ENCODE measurements around the gene SMG9. TPM values are rescaled to one million over a fixed set of nuclear protein-coding genes. Genes with fewer than 3 reads are reported as not detected.

SMG9 gene
- total and polyA plus RNA-seq, 5 experiments from 2014 or later = 3.4 to 51.9 (median 8.3) TPM

- H3K27me3 Mint-ChIP-seq = peaks cover 0 to 14% (median 11%) of the 10 kb centered on the region in 5 donors
- no peaks in the 10 kb centered on the region for H3K36me3 Mint-ChIP-seq
- POLR2A ChIA-PET = interaction anchor here (0.6 to 1.7 kb wide), 8 partner anchors 10 to 252 kb away, joined by 3 to 20 read pairs (median 3); partner anchors contain the start of genes SMG9 and ZNF575
- peak; percentile 28 to 37 for ATAC-seq
- DNase-seq = peak in 9 of 10 donors; percentile 24 to 73 (median 59)
- H3K4me3 Mint-ChIP-seq = peak overlapping the region; percentile 38 to 85 (median 73)
- H3K9me3 Mint-ChIP-seq = no peaks in the 10 kb centered on the region
- peaks cover 27 to 42% (median 41%) of the 10 kb centered on the region in 4 donors for H3K4me1 Mint-ChIP-seq
- peak overlapping the region; percentile 89 to 99 (median 96) for H3K27ac Mint-ChIP-seq
Measured at GRCh38 chr19:43784981-43785808, 30.4 kb upstream of the SMG9 start.

DNA sequence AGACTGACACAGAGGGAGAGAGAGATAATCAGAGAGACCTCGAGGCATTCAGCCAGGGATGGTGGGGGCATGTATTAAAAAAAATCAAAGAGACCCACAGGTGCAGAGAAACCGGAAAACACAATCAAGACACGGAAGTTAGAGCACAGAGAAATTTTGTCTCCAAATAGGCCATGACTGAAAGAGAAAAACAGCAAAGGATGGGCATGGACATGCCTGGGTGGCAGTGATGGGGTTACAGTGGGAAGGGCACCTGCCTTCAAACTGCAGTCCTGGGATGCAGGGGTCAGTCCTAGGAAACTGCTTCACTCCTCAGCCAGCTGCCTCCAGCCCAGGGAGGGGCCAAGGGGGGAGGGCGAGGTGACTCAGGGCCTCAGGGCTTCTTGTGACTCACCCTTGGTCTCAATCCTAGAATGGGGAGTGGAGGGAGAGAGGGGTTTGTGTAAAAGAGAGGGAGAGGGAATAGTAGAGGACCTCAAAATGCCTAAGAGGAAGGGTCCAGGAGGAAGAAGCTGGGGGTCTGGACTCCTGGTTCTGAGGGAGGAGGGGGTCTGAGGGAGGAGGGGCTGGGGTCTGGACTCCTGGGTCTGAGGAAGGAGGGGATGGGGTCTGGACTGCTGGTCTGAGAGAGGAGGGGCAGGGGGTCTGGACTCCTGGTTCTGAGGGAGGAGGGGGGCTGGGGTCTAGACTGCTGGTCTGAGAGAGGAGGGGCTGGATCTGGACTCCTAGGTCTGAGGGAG lies 29.6 kb upstream of the SMG9 start:
- ATAC-seq (peak; percentile 25 to 40), DNase-seq (peak in 4 of 10 donors; percentile 43 to 61 (median 50))
- Mint-ChIP-seq H3K27ac (peak overlapping the region; percentile 91 to 99 (median 96)), H3K36me3 (no peaks in the 10 kb centered on the region), H3K4me3 (peak overlapping the region; percentile 57 to 93 (median 84)), H3K9me3 (no peaks in the 10 kb centered on the region), H3K4me1 (peaks cover 31 to 49% (median 47%) of the 10 kb centered on the region in 4 donors), H3K27me3 (peaks cover 0 to 14% (median 7%) of the 10 kb centered on the region in 5 donors)
- POLR2A ChIA-PET = interaction anchor here (0.8 to 1.7 kb wide), 8 partner anchors 9 to 43 kb away, joined by 3 to 20 read pairs (median 4); partner anchors contain the start of gene SMG9

GRCh38 chr19:43783636-43784035 lies 28.9 kb upstream of the SMG9 start:
- POLR2A ChIA-PET = interaction anchor here (1.2 to 2.8 kb wide), 2 partner anchors 19 to 38 kb away, joined by 4 to 8 read pairs; no protein-coding TSS in a partner anchor
- ATAC-seq = no peak

DNA sequence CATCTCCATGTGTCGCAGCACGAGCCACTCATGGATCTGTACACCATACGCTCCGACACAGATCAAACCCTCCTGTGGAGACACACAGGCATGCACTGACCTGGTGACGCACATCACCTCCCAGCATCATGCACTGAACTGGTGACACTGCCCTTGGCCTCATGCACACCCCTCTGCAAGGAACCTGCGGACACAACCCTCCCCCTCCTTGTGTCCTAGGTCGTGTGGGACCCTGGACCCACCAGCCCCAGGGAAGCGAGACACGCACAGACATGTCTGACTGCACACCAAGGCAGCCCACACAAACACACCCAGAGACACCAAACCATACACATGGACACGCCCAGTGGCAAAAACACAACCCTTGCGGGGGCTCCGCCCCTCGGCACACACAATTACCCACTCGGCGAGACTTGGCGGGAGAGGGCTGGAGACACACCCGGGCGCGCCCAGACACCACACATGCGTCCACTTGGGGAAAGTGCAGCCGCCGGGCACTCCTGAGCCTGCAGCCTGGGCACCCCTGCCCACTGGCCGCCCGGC lies 28.0 kb upstream of the SMG9 start:
- peak in 5 of 10 donors; percentile 26 to 70 (median 33) for DNase-seq
- H3K36me3 Mint-ChIP-seq = no peaks in the 10 kb centered on the region
- ATAC-seq = peak; percentile 37 to 53
- H3K9me3 Mint-ChIP-seq = no peaks in the 10 kb centered on the region
- POLR2A ChIA-PET = interaction anchor here (1.2 to 3.3 kb wide), 3 partner anchors 18 to 37 kb away, joined by 4 to 30 read pairs (median 8); partner anchors contain the start of gene SMG9
- H3K4me3 Mint-ChIP-seq = peak overlapping the region; percentile 77 to 96 (median 87)
- H3K27ac Mint-ChIP-seq = peak overlapping the region; percentile 85 to 99 (median 97)
- H3K4me1 Mint-ChIP-seq = peaks cover 42 to 64% (median 62%) of the 10 kb centered on the region in 4 donors
- peaks cover 0 to 14% (median 3%) of the 10 kb centered on the region in 5 donors for H3K27me3 Mint-ChIP-seq

More at GRCh38 chr19:43783636-43784035, 28.9 kb upstream of the SMG9 start:
- Mint-ChIP-seq H3K4me1 (peaks cover 35 to 55% (median 54%) of the 10 kb centered on the region in 4 donors), H3K27me3 (peaks cover 0 to 14% (median 3%) of the 10 kb centered on the region in 5 donors), H3K9me3 (no peaks in the 10 kb centered on the region), H3K27ac (peak overlapping the region; percentile 91 to 99 (median 96)), H3K36me3 (no peaks in the 10 kb centered on the region), H3K4me3 (peak overlapping the region; percentile 15 to 93 (median 84))
- no peak for DNase-seq

GRCh38 chr19:43782311-43782660 lies 27.5 kb upstream of the SMG9 start:
- DNase-seq = no peak
- peak overlapping the region; percentile 77 to 96 (median 87) for H3K4me3 Mint-ChIP-seq
- H3K9me3 Mint-ChIP-seq = no peaks in the 10 kb centered on the region
- POLR2A ChIA-PET = interaction anchor here (0.5 to 8.6 kb wide), 5 partner anchors 16 to 167 kb away, joined by 3 to 70 read pairs (median 8); partner anchors contain the start of gene SMG9
- H3K27me3 Mint-ChIP-seq = peaks cover 0 to 14% (median 3%) of the 10 kb centered on the region in 5 donors
- H3K36me3 Mint-ChIP-seq = no peaks in the 10 kb centered on the region
- ATAC-seq = no peak
- peak overlapping the region; percentile 85 to 99 (median 96) for H3K27ac Mint-ChIP-seq
- peaks cover 44 to 69% (median 67%) of the 10 kb centered on the region in 4 donors for H3K4me1 Mint-ChIP-seq

DNA sequence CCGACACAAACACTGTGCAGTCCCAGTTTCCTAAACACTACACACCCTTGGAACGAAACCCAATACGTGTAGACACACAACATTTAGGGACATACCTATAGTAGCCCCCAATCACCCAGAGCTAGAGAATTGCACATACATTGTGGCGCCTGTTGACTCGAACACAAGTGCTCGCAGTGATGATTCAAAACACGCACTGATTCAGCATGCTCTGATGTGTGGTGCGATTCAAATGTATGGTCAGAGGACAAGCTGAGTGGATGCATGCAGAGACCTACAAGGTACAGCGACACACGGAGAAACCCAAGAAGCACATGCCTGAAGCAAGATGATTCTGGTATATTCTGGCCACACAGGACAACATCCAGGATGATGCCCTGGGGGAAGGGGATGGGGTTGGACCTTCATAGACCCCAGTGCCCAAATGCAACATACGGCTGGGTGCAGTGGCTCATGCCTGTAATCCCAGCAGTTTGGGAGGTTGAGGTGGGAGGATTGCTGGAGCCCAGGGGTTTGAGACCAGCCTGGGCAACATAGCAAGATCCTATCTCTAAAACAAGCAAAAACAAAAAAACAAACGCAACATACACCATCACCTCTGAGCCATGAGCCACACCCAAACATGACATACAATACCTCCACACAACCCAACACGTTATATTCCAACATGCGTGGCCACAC lies 27.0 kb upstream of the SMG9 start:
- H3K27ac Mint-ChIP-seq = peak overlapping the region; percentile 89 to 99 (median 96)
- H3K4me3 Mint-ChIP-seq = peak overlapping the region; percentile 77 to 96 (median 87)
- H3K9me3 Mint-ChIP-seq = no peaks in the 10 kb centered on the region
- no peaks in the 10 kb centered on the region for H3K36me3 Mint-ChIP-seq
- DNase-seq = no peak
- peaks cover 0 to 14% (median 3%) of the 10 kb centered on the region in 5 donors for H3K27me3 Mint-ChIP-seq
- H3K4me1 Mint-ChIP-seq = peaks cover 46 to 74% (median 72%) of the 10 kb centered on the region in 4 donors
- POLR2A ChIA-PET = interaction anchor here (0.5 to 8.6 kb wide), 5 partner anchors 16 to 166 kb away, joined by 3 to 70 read pairs (median 9); partner anchors contain the start of gene SMG9
- ATAC-seq = no peak

DNA sequence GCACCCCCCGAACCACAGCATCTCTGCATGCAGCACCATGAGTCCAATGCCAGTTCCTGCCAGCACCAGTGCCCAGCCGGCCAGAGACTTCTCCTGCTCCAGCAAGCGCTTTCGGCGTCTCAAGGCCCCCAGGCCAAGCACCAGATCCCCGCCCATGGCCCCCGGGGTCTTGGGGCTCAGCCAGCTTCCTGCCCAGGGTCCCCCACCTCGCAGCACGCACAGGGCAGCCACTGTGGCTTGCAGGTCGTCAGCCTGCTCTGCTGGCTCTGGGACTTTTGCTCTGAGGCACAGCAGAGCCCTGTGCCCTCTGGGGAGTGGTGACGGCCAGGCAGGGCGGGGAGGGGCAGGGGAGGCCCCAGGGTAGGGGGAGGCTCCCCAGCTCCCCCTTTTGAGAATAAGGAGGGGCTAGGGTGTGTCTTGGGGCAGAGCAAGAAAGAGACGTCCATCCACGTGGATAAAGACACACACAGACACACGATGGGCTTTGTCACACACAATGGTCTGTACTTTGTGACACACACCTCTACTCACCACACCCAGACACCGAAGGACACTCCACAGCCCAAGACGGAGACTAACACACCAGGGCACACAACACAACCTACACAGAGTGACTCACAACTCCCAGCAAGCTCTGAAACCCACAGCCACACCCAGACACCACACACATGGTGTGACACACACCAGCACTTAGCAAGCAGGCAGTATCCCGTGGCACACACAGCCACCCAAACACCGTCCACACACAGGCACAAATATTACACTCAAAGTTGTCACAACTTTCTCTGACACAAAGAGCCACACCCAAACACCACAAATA lies 26.2 kb upstream of the SMG9 start, which contains the start of gene KCNN4:
Gene KCNN4 (minus strand): TSS at position 268 of the 820 bp plus-strand sequence. CDS start 112 bp downstream, at position 156.
- peak; percentile 49 to 63 for ATAC-seq
- H3K9me3 Mint-ChIP-seq = no peaks in the 10 kb centered on the region
- peaks cover 0 to 14% (median 3%) of the 10 kb centered on the region in 5 donors for H3K27me3 Mint-ChIP-seq
- DNase-seq = peak in 8 of 10 donors; percentile 36 to 81 (median 52)
- peaks cover 0 to 2% (median 0%) of the 10 kb centered on the region in 3 donors for H3K36me3 Mint-ChIP-seq
- H3K4me3 Mint-ChIP-seq = peak within 1 kb of the TSS; percentile 77 to 96 (median 87)
- H3K4me1 Mint-ChIP-seq = peaks cover 49 to 82% (median 81%) of the 10 kb centered on the region in 4 donors
- POLR2A ChIA-PET = interaction anchor here (1.0 to 8.6 kb wide), 6 partner anchors 9 to 36 kb away, joined by 3 to 70 read pairs (median 8); partner anchors contain the start of gene SMG9
- H3K27ac Mint-ChIP-seq = peak within 1 kb of the TSS; percentile 91 to 99 (median 96)

DNA sequence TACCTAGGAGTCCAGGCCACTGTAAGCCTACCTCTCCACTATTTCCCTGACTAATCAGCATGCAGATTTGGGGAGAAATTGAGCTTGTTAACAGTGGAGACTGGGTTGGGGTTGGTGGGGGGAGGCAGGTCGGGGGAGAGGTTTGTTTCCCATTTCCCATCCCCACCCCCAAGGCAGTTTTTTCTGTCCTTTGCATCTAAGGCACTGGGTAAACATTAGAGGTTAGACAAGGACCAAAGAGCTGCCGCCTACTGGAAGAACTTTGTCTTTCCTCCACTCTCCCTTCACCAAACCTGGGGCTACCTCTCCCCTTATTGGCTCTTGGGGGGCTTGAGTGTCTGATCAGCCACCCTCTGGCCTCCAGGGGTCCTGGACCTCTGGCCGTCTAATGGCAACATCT lies 25.1 kb upstream of the SMG9 start:
- DNase-seq (no peak), ATAC-seq (no peak)
- Mint-ChIP-seq H3K4me1 (peaks cover 50 to 87% (median 85%) of the 10 kb centered on the region in 4 donors), H3K9me3 (no peaks in the 10 kb centered on the region), H3K27ac (peak overlapping the region; percentile 87 to 99 (median 95)), H3K4me3 (peak overlapping the region; percentile 62 to 94 (median 86)), H3K36me3 (peaks cover 0 to 6% (median 0%) of the 10 kb centered on the region in 3 donors), H3K27me3 (peaks cover 0 to 14% (median 3%) of the 10 kb centered on the region in 5 donors)
- POLR2A ChIA-PET = interaction anchor here (1.0 to 8.6 kb wide), 4 partner anchors 8 to 35 kb away, joined by 3 to 70 read pairs (median 18); partner anchors contain the start of gene SMG9

- Mint-ChIP-seq H3K27ac (peak overlapping the region; percentile 88 to 99 (median 95)), H3K36me3 (peaks cover 0 to 6% (median 0%) of the 10 kb centered on the region in 3 donors), H3K9me3 (no peaks in the 10 kb centered on the region), H3K27me3 (peaks cover 0 to 12% (median 3%) of the 10 kb centered on the region in 5 donors), H3K4me1 (peaks cover 48 to 86% (median 82%) of the 10 kb centered on the region in 4 donors), H3K4me3 (peak overlapping the region; percentile 62 to 94 (median 86))
- DNase-seq = no peak
- POLR2A ChIA-PET = interaction anchor here (1.1 to 8.6 kb wide), 5 partner anchors 13 to 34 kb away, joined by 4 to 70 read pairs (median 11); partner anchors contain the start of gene SMG9
- ATAC-seq = no peak
Measured at GRCh38 chr19:43779147-43779819, 24.5 kb upstream of the SMG9 start.

- POLR2A ChIA-PET = interaction anchor here (1.1 to 8.6 kb wide), 4 partner anchors 13 to 33 kb away, joined by 4 to 70 read pairs (median 8); partner anchors contain the start of gene SMG9
- Mint-ChIP-seq H3K9me3 (no peaks in the 10 kb centered on the region), H3K4me3 (peak overlapping the region; percentile 62 to 94 (median 86)), H3K27ac (peak overlapping the region; percentile 88 to 99 (median 94)), H3K27me3 (peaks cover 0 to 11% (median 3%) of the 10 kb centered on the region in 5 donors), H3K36me3 (peaks cover 0 to 7% (median 0%) of the 10 kb centered on the region in 3 donors), H3K4me1 (peaks cover 41 to 79% (median 75%) of the 10 kb centered on the region in 4 donors)
- ATAC-seq (no peak), DNase-seq (no peak)
Measured at GRCh38 chr19:43778651-43779050, 23.9 kb upstream of the SMG9 start.

All from naive thymus-derived CD8-positive, alpha-beta T cell (primary cell).